A673 (cell line): ENCODE measurements around the gene DDX54. TPM values are rescaled to one million over a fixed set of nuclear protein-coding genes. Genes with fewer than 3 reads are reported as not detected.
A peak's percentile ranks its signal among the peaks of the same experiment; 100 is the strongest.

Source experiments
- BruUV-seq: library from RNA; stranded (reverse); fragments of 400-500 nt; replicated peaks from 2 replicates; lab custom pipeline; 2021; lab: Mats Ljungman, UMichigan
- CTCF ChIA-PET: fragments of 300-600 bp; sonication (Branson Sonifier 250); formaldehyde crosslinking; loops from one replicate; lab custom pipeline; 2022; ENCODE audit warnings: antibody characterized with exemption; lab: Charles Lee
- POLR2A ChIA-PET: fragments of 300-600 bp; sonication (Branson Sonifier 250); formaldehyde crosslinking; loops from one replicate; lab custom pipeline; 2022; ENCODE audit warnings: antibody characterized with exemption; ENCODE audit not compliant: low non-redundant PET; lab: Charles Lee
- DNase-seq: peaks from one replicate; pipeline ENCODE4 v3.0.0-alpha.2; 2015; ENCODE audit warnings: low spot score
- H3K27ac ChIP-seq: fragments of 200-600 bp; sonication (generic); 2 replicates; pipeline ENCODE4 v1.5.1; 2016; ENCODE audit warnings: mixed run types, low read depth, mild to moderate bottlenecking, mixed read lengths, antibody characterized with exemption, low read length; ENCODE audit not compliant: poor library complexity, severe bottlenecking
- H3K27me3 ChIP-seq: fragments of 200-600 bp; sonication (generic); replicated peaks from 2 replicates; pipeline ENCODE4 v1.6.1; 2017; ENCODE audit warnings: mixed run types, low read depth, mild to moderate bottlenecking, mixed read lengths, antibody characterized with exemption, low read length; ENCODE audit not compliant: insufficient read depth, poor library complexity
- H3K36me3 ChIP-seq: fragments of 200-600 bp; sonication (generic); 2 replicates; pipeline ENCODE4 v1.6.1; 2016; ENCODE audit warnings: mixed run types, mild to moderate bottlenecking, mixed read lengths, antibody characterized with exemption, low read length; ENCODE audit not compliant: insufficient read depth, poor library complexity, severe bottlenecking
- H3K4me1 ChIP-seq: fragments of 200-600 bp; sonication (generic); 2 replicates; pipeline ENCODE4 v1.6.1; 2017; ENCODE audit warnings: mixed run types, mild to moderate bottlenecking, mixed read lengths, antibody characterized with exemption, low read length; ENCODE audit not compliant: insufficient read depth, poor library complexity, severe bottlenecking
- H3K4me3 ChIP-seq: fragments of 200-600 bp; sonication (generic); 2 replicates; pipeline ENCODE4 v1.5.1; 2016; ENCODE audit warnings: low read depth, mixed run types, mild to moderate bottlenecking, mixed read lengths, low read length; ENCODE audit not compliant: poor library complexity, severe bottlenecking
- H3K9me3 ChIP-seq: fragments of 200-600 bp; sonication (generic); 2 replicates; pipeline ENCODE4 v1.6.1; 2016; ENCODE audit warnings: mixed run types, low read depth, mild to moderate bottlenecking, mixed read lengths, antibody characterized with exemption, low read length; ENCODE audit not compliant: poor library complexity, severe bottlenecking
- CTCF ChIP-seq: fragments of 300-800, 200-600 bp; sonication (generic); conservative IDR thresholded peaks from 2 replicates; pipeline ENCODE4 v1.5.1; 2017; ENCODE audit warnings: low read depth, mild to moderate bottlenecking, antibody characterized with exemption, low read length, moderate library complexity, mixed read lengths
- EZH2 ChIP-seq: fragments of 200-600 bp; sonication (generic); IDR thresholded peaks from 2 replicates; pipeline ENCODE4 v1.6.1; 2017; ENCODE audit warnings: borderline replicate concordance, low read depth, mild to moderate bottlenecking, mixed read lengths, antibody characterized with exemption, low read length; ENCODE audit not compliant: poor library complexity, severe bottlenecking
- intact Hi-C: fragments of 100-400 bp; cut with micrococcal nuclease; formaldehyde crosslinking; loops from one replicate; pipeline ENCODE4 v1.10.0; 2022; ENCODE audit not compliant: unreplicated experiment
- total RNA-seq: library from RNA; stranded (reverse); gene quantifications from 2 replicates; pipeline ENCODE4 v1.2.3, GENCODE V29; 2021

Gene DDX54
- total RNA-seq, 1 experiment from 2014 or later, result 116 TPM

- DNase-seq, result peak; percentile 63
- TF ChIP-seq CTCF (no peak), EZH2 (no peak)
- no peaks in the 10 kb centered on the region for H3K36me3 ChIP-seq
- H3K4me1 ChIP-seq, result peaks cover 15% of the 10 kb centered on the region
- no peaks in the 10 kb centered on the region for H3K9me3 ChIP-seq
- no peaks in the 10 kb centered on the region for H3K27me3 ChIP-seq
- peak overlapping the region; percentile 79 for H3K4me3 ChIP-seq
- ChIA-PET CTCF (no interaction called here), POLR2A (interaction anchor here (0.7 kb wide), 1 partner anchor 40 kb away, joined by 3 read pairs; no protein-coding TSS in a partner anchor)
- no TSS peak for BruUV-seq
- intact Hi-C loops, result no loop called here
- peak overlapping the region; percentile 76 for H3K27ac ChIP-seq
These were observed 37.7 kb upstream of the DDX54 start for GRCh38 chr12:113222730-113223531.

GRCh38 chr12:113221997-113222729 lies 36.9 kb upstream of the DDX54 start:
- TSS peak; percentile 47 for BruUV-seq
- TF ChIP-seq CTCF (no peak), EZH2 (no peak)

GRCh38 chr12:113221181-113221996 lies 36.1 kb upstream of the DDX54 start, which contains the start of gene TPCN1:
TSS of gene TPCN1 (plus strand) at chr12:113221464. CDS start at chr12:113226853, 5,389 bp downstream.
- Histone ChIP-seq H3K27ac (peak within 1 kb of the TSS; percentile 76), H3K36me3 (no peaks in the 10 kb centered on the region), H3K4me1 (peaks cover 15% of the 10 kb centered on the region), H3K27me3 (no peaks in the 10 kb centered on the region), H3K9me3 (no peaks in the 10 kb centered on the region), H3K4me3 (peak within 1 kb of the TSS; percentile 79)
- DNase-seq, result peak; percentile 100
- TF ChIP-seq EZH2 (no peak), CTCF (no peak)
- intact Hi-C loops, result no loop called here
- POLR2A ChIA-PET, result interaction anchor here (0.6 to 1.5 kb wide), 2 partner anchors 25 to 26 kb away, joined by 13 to 15 read pairs; no protein-coding TSS in a partner anchor
- BruUV-seq, result no TSS peak
- CTCF ChIA-PET, result interaction anchor here (0.6 to 0.9 kb wide), 2 partner anchors 90 to 204 kb away, joined by 3 to 4 read pairs; no protein-coding TSS in a partner anchor

More at GRCh38 chr12:113221997-113222729, 36.9 kb upstream of the DDX54 start:
- H3K4me1 ChIP-seq, result peaks cover 15% of the 10 kb centered on the region
- H3K27ac ChIP-seq, result peak overlapping the region; percentile 76
- intact Hi-C loops, result no loop called here
- no peaks in the 10 kb centered on the region for H3K9me3 ChIP-seq
- no peak for DNase-seq
- ChIA-PET POLR2A (interaction anchor here (0.6 to 1.5 kb wide), 2 partner anchors 24 to 27 kb away, joined by 13 to 15 read pairs; no protein-coding TSS in a partner anchor), CTCF (no interaction called here)
- no peaks in the 10 kb centered on the region for H3K27me3 ChIP-seq
- H3K36me3 ChIP-seq, result no peaks in the 10 kb centered on the region
- peak overlapping the region; percentile 79 for H3K4me3 ChIP-seq
